Mammary epithelial cell (primary cell): ENCODE measurements around the gene ZNHIT1.

Source experiments
- CTCF ChIP-seq, 2 donors: IDR thresholded peaks in 1 of 2; conservative IDR thresholded peaks in 1 of 2; 2 replicates each; pipeline ENCODE4 v1.5.1; 2011 to 2012; ENCODE audit warnings: inconsistent platforms in 2 of 2, low read length in 2 of 2, mild to moderate bottlenecking in 2 of 2, control low read depth in 1 of 2, low read depth in 1 of 2; ENCODE audit not compliant: insufficient read depth in 1 of 2; ENCODE audit errors: extremely low read depth in 1 of 2
- EZH2 ChIP-seq: IDR thresholded peaks from 2 replicates; pipeline ENCODE4 v1.6.1; 2012; ENCODE audit warnings: low read length, inconsistent platforms, borderline replicate concordance

DNA sequence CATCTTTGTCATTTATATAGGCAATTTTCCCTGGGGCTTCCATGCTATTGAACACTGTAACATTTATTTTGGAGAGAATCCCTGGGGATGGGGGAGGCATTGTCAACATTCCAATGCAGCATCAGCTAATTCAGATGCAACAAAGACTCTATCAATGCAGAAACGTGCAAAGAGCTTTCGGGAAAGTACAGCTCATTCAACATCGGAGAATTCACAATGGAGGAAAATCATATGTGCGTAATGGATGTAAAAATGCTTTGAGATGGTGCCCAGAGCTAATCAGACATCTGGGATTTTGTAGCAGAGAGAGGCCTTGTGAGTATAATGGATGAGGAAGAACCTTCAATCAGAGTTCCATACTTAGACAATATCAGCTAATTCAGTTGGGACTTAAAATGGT is 55.2 kb downstream of the ZNHIT1 start:
- TF ChIP-seq CTCF (conservative IDR thresholded peaks at IDR 0.05 in 1 of 2, IDR thresholded peaks at IDR 0.05 in 1 of 2; ENCODE audit: extremely low read depth in 1 of 2, insufficient read depth in 1 of 2, low read depth in 1 of 2, low read length in 2 of 2) (no peak), EZH2 (no peak)
